ENCODE measurements around the gene WNT10A.
A peak's percentile ranks its signal among the peaks of the same experiment; 100 is the strongest.
"Not testable (repeated sequence)": the region's sequence is repeated elsewhere in the genome, so short reads cannot be mapped to it uniquely, and the experiment has no call there.

The WNT10A gene

GRCh38 chr2:218895326-218895725, 14.7 kb downstream of the WNT10A start:
- no peak for DNase-seq

GRCh38 chr2:218895759-218896500, 15.3 kb downstream of the WNT10A start:
- DNase-seq = no peak

GRCh38 chr2:218896501-218897393, 16.1 kb downstream of the WNT10A start:
- DNase-seq = no peak

DNA sequence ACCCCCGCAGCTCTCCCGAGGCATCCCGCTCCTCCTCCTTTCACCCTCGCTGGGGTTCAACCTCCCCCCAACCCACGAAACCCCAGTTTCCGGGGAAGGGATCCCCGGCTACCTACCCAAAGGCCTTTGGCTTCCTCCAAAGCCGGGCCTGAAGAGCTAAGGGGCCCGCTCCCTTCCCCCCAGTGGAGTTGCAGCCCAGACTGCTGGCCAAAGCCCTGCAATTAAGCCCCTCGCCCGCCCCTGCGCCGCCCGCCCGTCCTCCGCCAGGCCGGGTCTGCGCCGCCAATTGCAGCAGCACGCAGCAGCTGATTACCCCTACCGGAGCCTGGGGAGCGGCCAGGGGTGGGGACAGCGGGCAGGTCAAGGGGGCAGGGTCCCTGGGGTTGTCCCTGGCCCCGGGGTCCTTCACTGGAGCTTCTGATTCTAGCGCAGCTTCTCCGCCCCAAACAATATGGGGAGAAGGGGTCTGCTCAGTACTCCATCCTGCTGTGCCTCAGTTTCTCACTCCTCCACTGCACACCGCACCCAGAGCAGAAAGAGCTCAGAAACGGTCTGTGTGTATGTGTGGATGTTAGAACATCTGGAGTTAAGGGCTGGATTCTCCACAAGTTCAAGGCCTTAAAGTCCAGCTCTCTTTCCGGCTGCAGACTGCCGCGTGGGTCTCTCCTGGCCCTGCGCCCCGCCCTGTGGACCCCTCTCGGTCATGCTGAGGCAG, 16.9 kb downstream of the WNT10A start:
- DNase-seq = no peak

GRCh38 chr2:218898109-218898878, 17.6 kb downstream of the WNT10A start:
- peak; percentile 20 for DNase-seq

DNA sequence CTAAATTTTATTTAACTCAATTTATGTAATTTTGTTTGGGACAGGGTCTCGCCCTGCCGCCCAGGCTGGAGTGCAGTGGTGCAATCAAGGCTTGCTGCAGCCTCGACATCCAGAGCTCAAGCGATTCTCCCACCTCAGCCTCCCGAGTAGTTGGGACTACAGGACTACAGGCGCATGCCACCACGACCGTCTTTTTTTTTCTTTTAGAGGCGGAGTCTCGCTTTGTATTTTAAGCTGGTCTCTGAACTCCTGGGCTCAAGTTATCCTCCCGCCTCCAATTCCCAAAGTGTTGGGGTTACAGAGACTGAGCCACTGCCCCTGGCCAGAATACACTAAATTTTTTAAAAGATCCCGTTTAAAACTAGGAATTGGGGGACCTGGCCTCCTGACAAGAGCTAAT, 18.5 kb downstream of the WNT10A start:
- DNase-seq = no peak

DNA sequence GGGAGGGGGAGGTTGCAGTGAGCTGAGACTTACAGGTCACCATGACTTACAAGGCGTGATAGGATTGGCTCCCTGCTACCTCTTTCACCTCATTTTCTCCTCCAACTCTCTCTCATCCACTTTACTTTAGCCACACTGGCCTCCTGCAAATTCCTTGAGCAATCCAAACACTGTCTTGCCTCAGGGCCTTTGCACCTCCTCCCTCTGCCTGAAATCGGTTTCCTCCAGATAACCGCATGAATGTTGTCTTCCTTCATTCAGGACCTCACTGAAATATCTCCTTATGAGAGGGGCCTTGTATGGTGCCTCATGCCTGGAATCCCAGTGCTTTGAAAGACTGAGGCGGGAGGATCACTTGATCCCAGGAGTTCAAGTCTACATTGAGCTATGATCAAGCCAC, 21.8 kb downstream of the WNT10A start:
- no peak for DNase-seq

- DNase-seq = no peak
Observed at GRCh38 chr2:218904176-218904575, 23.5 kb downstream of the WNT10A start.

- peak; percentile 94 for DNase-seq
Observed at GRCh38 chr2:218908721-218909619, 28.3 kb downstream of the WNT10A start.

- DNase-seq = no peak
Observed at GRCh38 chr2:218910741-218911140, 30.1 kb downstream of the WNT10A start.

DNA sequence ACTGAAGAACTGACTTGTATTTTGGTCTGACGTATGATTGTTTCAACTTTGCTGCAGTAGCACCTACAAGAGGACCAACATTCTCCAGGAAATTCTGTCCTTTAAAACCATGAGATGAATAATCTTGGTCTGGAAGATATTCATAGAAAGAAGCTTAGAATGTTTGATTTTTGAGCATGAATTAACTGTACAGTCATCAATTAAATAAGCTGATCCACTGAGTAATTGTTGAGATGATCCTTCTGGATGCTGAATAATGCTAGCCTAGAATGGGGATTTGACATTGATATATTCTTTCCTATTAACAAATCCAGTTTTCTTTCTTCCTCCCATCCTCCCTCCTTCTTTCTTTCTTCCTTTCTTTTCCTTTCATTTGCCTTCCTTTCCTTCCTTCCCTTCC, 39.9 kb downstream of the WNT10A start:
- DNase-seq = no peak

- DNase-seq = no peak
Observed at GRCh38 chr2:218924757-218925156, 44.1 kb downstream of the WNT10A start.

DNA sequence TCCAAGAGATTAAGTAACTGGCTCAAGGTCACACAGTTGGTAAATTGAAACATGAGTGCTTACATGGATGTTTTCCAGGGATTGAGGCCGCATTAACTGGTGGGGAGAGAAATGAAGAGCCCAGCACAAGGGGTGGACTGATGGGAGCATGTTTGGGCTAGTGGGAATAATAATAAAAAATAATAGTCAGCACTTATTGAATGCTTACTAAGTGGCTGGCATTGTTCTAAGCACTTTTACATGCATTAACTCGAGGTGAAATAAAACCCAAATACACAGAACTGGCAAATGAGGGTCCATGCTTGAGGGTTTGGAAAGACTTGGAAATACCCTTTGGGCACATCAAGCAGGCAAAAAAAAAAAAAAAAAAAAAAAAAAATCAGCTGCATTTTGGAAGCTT, 44.8 kb downstream of the WNT10A start:
- DNase-seq = no peak

GRCh38 chr2:218927422-218927821, 46.8 kb downstream of the WNT10A start:
- no peak for DNase-seq

- DNase-seq = no peak
Observed at GRCh38 chr2:218927876-218928275, 47.2 kb downstream of the WNT10A start.

DNA sequence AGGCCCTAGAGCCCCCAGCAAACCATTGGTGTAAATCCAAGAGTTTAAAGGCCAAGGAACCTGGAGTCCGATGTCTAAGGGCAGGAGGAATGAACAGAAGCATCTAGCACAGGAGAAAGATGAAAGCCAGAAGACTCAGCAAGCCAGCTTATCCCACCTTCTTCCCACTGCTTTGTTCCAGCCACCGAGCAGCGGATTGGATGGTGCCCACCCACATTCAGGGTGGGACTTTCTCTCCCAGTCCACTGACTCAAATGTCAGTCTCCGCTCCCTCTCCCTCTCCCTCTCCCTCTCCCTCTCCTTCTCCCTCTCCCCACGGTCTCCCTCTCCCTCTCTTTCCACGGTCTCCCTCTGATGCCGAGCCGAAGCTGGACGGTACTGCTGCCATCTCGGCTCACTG, 49.8 kb downstream of the WNT10A start:
- not testable (repeated sequence) for DNase-seq

GRCh38 chr2:218931751-218932150, 51.1 kb downstream of the WNT10A start:
- not testable (repeated sequence) for DNase-seq
